ENCODE results near the gene KCNN3.
A peak's percentile ranks its signal among the peaks of the same experiment; 100 is the strongest.

- TF ChIP-seq REST (IDR thresholded peaks at IDR 0.05; ENCODE audit: borderline replicate concordance): no peak
- TF ChIP-seq CTCF (IDR thresholded peaks at IDR 0.05; ENCODE audit: poor library complexity, severe bottlenecking): peak; percentile 95
- no peak for TF ChIP-seq EZH2 (IDR thresholded peaks at IDR 0.05; ENCODE audit: borderline replicate concordance, insufficient read depth, low read length, poor library complexity, severe bottlenecking)
- no peak for TF ChIP-seq EP300 (conservative IDR thresholded peaks at IDR 0.05; ENCODE audit: poor library complexity, severe bottlenecking)
- TF ChIP-seq RAD21 (conservative IDR thresholded peaks at IDR 0.05): peak; percentile 96
Measured at GRCh38 chr1:154878371-154879037, 8.4 kb upstream of the KCNN3 start.
